Measurements from ENCODE around the gene SEMA3D.
A peak's percentile ranks its signal among the peaks of the same experiment; 100 is the strongest.

GRCh38 chr7:85021101-85021704 lies 165.7 kb downstream of the SEMA3D start:
- TF ChIP-seq POLR2A (IDR thresholded peaks at IDR 0.05) (no peak), CTCF (IDR thresholded peaks at IDR 0.05) (peak in 1 of 3 donors; percentile 10)

Data from breast epithelium (tissue), 3 donors.